C4-2B (cell line): ENCODE results near the gene MCFD2.
A peak's percentile ranks its signal among the peaks of the same experiment; 100 is the strongest.
"Not testable (repeated sequence)": the region's sequence is repeated elsewhere in the genome, so short reads cannot be mapped to it uniquely, and the experiment has no call there.

Experiments
- H3K27ac ChIP-seq: fragments of 450-650 bp; 2 replicates; pipeline ENCODE4 v1.5.1; 2017
- ZFX ChIP-seq: fragments of 450-650 bp; IDR thresholded peaks from 2 replicates; pipeline ENCODE4 v1.6.1; 2017
- TF ChIP-seq, protein P1 (sequence below): fragments of 450-650 bp; conservative IDR thresholded peaks from 2 replicates; pipeline ENCODE4 v1.5.1; 2017; ENCODE audit warnings: mild to moderate bottlenecking

MCFD2 gene

GRCh38 chr2:46885376-46885775 is 30.2 kb downstream of the MCFD2 start:
- H3K27ac ChIP-seq, result no peak overlapping the region
- TF ChIP-seq ZFX, result no peak
- TF ChIP-seq, protein P1, sequence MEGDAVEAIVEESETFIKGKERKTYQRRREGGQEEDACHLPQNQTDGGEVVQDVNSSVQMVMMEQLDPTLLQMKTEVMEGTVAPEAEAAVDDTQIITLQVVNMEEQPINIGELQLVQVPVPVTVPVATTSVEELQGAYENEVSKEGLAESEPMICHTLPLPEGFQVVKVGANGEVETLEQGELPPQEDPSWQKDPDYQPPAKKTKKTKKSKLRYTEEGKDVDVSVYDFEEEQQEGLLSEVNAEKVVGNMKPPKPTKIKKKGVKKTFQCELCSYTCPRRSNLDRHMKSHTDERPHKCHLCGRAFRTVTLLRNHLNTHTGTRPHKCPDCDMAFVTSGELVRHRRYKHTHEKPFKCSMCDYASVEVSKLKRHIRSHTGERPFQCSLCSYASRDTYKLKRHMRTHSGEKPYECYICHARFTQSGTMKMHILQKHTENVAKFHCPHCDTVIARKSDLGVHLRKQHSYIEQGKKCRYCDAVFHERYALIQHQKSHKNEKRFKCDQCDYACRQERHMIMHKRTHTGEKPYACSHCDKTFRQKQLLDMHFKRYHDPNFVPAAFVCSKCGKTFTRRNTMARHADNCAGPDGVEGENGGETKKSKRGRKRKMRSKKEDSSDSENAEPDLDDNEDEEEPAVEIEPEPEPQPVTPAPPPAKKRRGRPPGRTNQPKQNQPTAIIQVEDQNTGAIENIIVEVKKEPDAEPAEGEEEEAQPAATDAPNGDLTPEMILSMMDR, result no peak

DNA sequence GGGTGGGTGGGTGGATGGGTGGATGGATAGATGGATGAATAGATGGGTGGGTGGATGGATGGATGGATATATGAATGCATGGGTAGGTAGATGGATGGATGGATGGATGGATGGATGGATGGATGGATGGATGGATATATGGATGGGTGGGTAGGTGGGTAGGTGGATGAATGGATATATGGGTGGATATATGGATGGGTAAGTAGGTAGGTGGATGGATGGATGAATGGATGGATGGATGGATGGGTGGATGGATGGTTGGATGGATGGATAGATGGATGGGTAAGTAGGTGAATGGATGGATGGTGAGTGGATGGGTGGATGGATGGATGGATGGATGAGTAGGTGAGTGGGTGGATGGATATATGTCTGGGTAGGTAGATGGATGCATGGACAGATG is 36.1 kb downstream of the MCFD2 start:
- TF ChIP-seq, protein P1, result no peak
- no peak for TF ChIP-seq ZFX
- no peak overlapping the region for H3K27ac ChIP-seq

- H3K27ac ChIP-seq, result no peak overlapping the region
- TF ChIP-seq, protein P1, result no peak
- TF ChIP-seq ZFX, result no peak
These were observed 36.7 kb downstream of the MCFD2 start for GRCh38 chr2:46878886-46879285.

GRCh38 chr2:46878240-46878877 is 37.2 kb downstream of the MCFD2 start:
- H3K27ac ChIP-seq, result no peak overlapping the region
- no peak for TF ChIP-seq ZFX
- TF ChIP-seq, protein P1, result no peak

DNA sequence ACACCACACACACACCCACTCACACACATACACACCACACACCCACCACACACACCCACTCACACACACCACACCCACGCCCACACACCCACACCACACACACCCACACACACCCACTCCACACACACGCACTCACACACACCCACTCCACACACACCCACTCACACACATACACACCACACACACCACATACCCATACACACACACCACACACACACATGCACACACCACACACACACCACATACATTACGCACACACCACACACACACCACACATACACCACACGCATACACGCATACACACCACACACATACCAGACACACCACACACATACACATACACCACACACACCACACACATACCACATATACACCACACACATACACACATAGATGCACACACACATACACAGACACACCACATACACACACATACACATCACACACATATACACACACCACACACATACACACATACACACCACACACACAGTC is 37.9 kb downstream of the MCFD2 start:
- TF ChIP-seq, protein P1, result no peak
- TF ChIP-seq ZFX, result no peak
- no peak overlapping the region for H3K27ac ChIP-seq

DNA sequence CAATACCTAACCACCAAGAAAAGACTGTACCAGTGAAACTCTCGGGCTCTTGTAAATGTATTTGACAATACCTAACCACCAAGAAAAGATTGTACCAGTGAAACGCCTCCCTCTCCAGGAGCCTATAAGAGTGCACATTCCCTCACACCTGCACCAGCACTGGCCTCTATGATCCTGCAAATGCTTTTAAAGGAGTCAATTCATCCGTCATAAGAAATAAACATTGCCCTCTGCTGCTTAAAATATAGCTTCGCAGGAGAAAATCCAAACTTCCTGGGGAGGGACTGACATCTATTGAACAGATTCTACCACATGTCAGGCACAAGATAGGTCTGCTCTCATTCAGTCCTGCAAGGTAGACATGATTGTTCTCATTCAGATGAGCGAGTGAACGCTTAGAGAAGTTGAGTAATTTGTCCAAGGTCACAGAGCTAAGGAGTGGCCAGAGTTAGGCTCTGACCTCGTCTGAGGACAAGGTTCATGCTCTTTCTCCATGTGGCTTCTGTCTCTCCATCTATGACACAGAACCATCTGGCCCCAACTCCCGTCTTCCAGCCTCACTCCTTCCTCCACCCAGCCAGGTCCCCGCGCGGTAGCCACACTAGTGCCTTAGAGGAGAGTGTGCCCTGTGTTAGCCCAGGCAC is 38.7 kb downstream of the MCFD2 start:
- H3K27ac ChIP-seq, result no peak overlapping the region
- no peak for TF ChIP-seq ZFX
- TF ChIP-seq, protein P1, result peak; percentile 30; the same call in 1 of the 2 replicates

GRCh38 chr2:46875962-46876689 is 39.5 kb downstream of the MCFD2 start:
- H3K27ac ChIP-seq, result not testable (repeated sequence)
